ENCODE measurements around the gene RFTN2.

RFTN2 gene

GRCh38 chr2:197672371-197672893 is 3.0 kb downstream of the RFTN2 start:
- no peak overlapping the region for H3K4me3 ChIP-seq (ENCODE audit: low read depth, low read length)
- no peak for TF ChIP-seq CTCF (IDR thresholded peaks at IDR 0.05; ENCODE audit: borderline replicate concordance, insufficient read depth, low read depth, low read length)

DNA sequence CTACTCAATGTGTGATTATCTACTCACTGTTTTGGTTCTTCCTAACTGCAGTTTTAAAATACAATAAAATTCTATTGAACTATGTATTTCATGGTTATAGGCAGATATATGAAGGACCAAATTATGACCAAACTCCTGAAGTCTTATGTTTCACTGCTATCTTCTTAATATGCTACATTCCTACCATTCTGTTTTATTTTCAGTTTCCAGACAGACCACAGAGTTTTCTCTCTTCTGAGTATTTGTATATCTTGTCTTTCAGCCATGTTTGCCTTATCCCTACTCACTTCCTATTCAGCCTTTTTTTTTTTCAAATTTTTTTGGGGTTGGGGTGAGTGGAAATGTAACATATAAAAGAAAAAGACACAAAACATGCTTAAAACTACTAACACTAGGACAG is 6.3 kb downstream of the RFTN2 start:
- TF ChIP-seq CTCF (IDR thresholded peaks at IDR 0.05; ENCODE audit: borderline replicate concordance, insufficient read depth, low read depth, low read length): no peak
- H3K4me3 ChIP-seq (ENCODE audit: low read depth, low read length): no peak overlapping the region

GRCh38 chr2:197668296-197668695 is 7.1 kb downstream of the RFTN2 start:
- no peak overlapping the region for H3K4me3 ChIP-seq (ENCODE audit: low read depth, low read length)
- TF ChIP-seq CTCF (IDR thresholded peaks at IDR 0.05; ENCODE audit: borderline replicate concordance, insufficient read depth, low read depth, low read length): no peak

DNA sequence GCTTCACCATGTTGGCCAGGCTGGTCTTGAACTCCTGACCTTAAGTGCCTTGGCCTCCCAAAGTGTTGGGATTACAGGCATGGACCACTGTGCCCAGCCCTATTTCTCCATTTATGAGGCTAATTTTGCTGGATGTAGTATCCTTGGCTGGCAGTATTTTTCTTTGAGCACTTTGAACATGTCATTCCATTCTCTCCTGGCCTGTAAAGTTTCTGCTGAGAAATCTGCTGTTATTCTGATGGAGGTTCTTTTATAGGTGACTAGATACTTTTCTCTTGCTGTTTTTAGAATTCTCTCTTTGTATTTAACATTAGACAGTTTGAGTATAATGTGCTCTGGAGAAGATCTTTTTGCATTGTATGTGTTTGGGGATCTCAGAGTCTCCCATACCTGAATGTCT is 9.1 kb downstream of the RFTN2 start:
- TF ChIP-seq CTCF (IDR thresholded peaks at IDR 0.05; ENCODE audit: borderline replicate concordance, insufficient read depth, low read depth, low read length): no peak
- no peak overlapping the region for H3K4me3 ChIP-seq (ENCODE audit: low read depth, low read length)

DNA sequence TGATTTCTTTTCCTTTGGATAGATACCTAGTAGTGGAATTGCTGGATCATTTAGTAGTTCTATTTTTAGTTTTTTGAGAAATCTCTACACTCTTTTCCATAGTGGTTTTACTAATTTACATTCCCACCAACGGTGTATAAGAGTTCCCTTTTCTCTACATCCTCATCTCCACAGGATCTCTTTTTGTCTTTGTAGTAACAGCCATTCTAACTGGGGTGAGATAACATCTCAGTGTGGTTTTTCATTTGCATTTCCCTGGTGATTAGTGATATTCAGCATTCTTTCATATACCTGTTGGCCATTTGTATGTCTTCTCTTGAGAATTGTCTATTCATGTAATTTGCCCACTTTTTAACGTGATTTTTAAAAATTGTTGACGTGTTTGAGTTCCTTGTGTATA is 13.8 kb downstream of the RFTN2 start:
- H3K4me3 ChIP-seq (ENCODE audit: low read depth, low read length): no peak overlapping the region
- no peak for TF ChIP-seq CTCF (IDR thresholded peaks at IDR 0.05; ENCODE audit: borderline replicate concordance, insufficient read depth, low read depth, low read length)

DNA sequence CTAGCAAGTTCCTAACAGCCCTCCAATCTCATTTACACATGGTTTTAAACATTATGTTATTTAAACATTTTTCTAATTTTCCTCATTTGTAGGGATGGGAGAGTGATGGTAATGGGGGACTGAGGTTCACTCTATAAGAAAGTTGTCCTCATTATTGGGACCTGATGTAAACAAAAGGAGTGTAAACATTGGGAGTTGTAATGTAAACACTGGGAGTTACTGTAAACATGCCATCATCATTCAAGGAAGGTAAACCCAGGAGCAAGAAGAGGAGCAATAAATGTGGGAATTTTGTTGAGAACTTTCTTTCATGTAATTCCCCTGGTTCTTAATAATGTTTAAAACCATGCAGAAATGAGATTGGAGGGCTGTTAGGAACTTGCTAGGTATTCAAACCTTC is 17.8 kb downstream of the RFTN2 start:
- no peak overlapping the region for H3K4me3 ChIP-seq (ENCODE audit: low read depth, low read length)
- no peak for TF ChIP-seq CTCF (IDR thresholded peaks at IDR 0.05; ENCODE audit: borderline replicate concordance, insufficient read depth, low read depth, low read length)

DNA sequence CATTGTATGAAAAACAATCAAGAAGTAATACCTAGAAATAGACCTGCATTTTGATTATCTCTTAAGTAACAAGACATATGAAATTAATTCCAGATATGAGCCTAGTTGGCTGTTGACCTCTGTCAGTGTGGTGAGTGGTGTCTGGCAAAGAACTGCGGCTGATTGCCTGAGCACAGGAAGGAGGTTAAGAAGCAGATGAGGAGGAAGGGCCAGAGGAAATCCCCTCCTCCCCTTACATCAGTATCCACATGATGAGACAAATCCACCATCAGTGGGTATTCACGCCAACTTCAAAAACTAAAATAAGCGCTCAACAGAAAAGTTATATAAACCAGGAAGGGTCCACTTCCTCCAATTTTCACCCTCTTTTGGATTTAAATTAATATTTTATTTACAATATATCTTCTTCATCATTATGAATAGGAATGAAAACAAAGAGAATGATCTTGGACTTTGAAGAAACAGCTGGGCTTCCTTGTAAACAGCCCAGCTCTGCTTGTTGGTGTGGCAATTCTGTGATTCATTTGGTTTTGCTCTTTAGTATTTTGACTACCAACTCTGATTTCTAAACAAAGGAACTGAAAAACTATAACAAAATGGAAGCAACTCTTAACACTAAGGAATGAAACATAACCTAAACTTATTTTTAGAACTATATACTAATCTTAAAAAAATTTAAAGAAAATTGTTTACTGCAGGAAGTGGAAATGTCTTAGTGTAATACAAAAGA is 27.3 kb downstream of the RFTN2 start:
- no peak for TF ChIP-seq CTCF (IDR thresholded peaks at IDR 0.05; ENCODE audit: borderline replicate concordance, insufficient read depth, low read depth, low read length)
- H3K4me3 ChIP-seq (ENCODE audit: low read depth, low read length): no peak overlapping the region

Data from GM12875 (cell line).